Measurements from ENCODE around the gene KCNC3. TPM values are rescaled to one million over a fixed set of nuclear protein-coding genes. Genes with fewer than 3 reads are reported as not detected.

KCNC3 gene
- total RNA-seq, 1 experiment from 2014 or later: 24.6 TPM

DNA sequence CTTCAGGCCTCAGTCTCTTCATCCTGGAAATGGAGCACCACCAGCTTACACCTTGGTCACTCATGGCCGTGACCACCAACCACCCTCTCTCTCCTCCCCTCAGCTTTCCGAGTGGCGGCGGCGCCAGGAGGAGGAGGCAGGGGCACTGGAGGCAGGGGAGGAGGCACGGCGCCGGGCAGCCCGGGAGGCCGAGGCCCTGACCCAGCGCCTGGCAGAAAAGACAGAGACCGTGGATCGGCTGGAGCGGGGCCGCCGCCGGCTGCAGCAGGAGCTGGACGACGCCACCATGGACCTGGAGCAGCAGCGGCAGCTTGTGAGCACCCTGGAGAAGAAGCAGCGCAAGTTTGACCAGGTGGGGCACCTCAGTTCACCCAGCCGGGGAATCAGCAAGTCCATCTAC, 47.7 kb downstream of the KCNC3 start:
- TF ChIP-seq, protein P1, sequence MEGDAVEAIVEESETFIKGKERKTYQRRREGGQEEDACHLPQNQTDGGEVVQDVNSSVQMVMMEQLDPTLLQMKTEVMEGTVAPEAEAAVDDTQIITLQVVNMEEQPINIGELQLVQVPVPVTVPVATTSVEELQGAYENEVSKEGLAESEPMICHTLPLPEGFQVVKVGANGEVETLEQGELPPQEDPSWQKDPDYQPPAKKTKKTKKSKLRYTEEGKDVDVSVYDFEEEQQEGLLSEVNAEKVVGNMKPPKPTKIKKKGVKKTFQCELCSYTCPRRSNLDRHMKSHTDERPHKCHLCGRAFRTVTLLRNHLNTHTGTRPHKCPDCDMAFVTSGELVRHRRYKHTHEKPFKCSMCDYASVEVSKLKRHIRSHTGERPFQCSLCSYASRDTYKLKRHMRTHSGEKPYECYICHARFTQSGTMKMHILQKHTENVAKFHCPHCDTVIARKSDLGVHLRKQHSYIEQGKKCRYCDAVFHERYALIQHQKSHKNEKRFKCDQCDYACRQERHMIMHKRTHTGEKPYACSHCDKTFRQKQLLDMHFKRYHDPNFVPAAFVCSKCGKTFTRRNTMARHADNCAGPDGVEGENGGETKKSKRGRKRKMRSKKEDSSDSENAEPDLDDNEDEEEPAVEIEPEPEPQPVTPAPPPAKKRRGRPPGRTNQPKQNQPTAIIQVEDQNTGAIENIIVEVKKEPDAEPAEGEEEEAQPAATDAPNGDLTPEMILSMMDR (IDR thresholded peaks at IDR 0.05; ENCODE audit: insufficient read depth in 1 of 2, low read depth in 1 of 2, low read length in 1 of 2, severe bottlenecking in 1 of 2, unreplicated experiment in 1 of 2): no peak
- Mint-ChIP-seq H3K4me1 (ENCODE audit: low read depth, unreplicated experiment) (no peaks in the 10 kb centered on the region), H3K27ac (ENCODE audit: unreplicated experiment) (no peak overlapping the region), H3K4me3 (ENCODE audit: unreplicated experiment) (no peak overlapping the region), H3K9me3 (ENCODE audit: unreplicated experiment) (peaks cover 28% of the 10 kb centered on the region), H3K27me3 (ENCODE audit: insufficient read depth, unreplicated experiment) (no peaks in the 10 kb centered on the region), H3K36me3 (ENCODE audit: insufficient read depth, unreplicated experiment) (peaks cover 52% of the 10 kb centered on the region)
- ChIA-PET CTCF (no interaction called here), POLR2A (no interaction called here)
- H3K4me3 ChIP-seq (ENCODE audit: low read depth, low read length): no peak overlapping the region
- intact Hi-C loops (cut with micrococcal nuclease; ENCODE audit: unreplicated experiment): no loop called here
- H3K27me3 ChIP-seq (replicated peaks; ENCODE audit: control insufficient read depth, insufficient read depth, low read length): no peaks in the 10 kb centered on the region
- DNase-seq: no peak
- peaks cover 6% of the 10 kb centered on the region for H3K36me3 ChIP-seq (ENCODE audit: control insufficient read depth, insufficient read depth, low read length)
- BruUV-seq (replicated peaks): no TSS peak
- H3K4me1 ChIP-seq: no peaks in the 10 kb centered on the region
- H3K9me3 ChIP-seq: peaks cover 20% of the 10 kb centered on the region

DNA sequence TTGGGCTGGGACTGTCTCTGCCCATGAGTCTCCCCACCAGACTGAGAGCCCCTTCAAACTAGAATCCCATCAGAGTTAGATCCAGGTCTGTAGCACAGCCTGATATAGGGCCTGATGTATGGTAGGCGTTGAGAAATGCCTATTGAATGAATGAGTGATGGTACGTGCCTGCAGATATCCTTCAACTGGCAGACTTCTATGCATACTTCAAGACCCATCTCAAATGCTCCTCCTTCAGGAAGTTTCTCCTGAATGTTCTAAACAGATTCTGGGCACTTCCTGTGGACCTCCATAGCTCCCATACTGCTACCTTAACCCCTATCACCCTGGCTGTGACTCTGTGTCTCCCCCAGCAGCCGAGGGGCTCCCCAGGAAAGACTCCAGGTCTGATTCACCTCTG, 48.2 kb downstream of the KCNC3 start:
- Histone ChIP-seq H3K27me3 (replicated peaks; ENCODE audit: control insufficient read depth, insufficient read depth, low read length) (no peaks in the 10 kb centered on the region), H3K4me1 (no peaks in the 10 kb centered on the region), H3K9me3 (peaks cover 16% of the 10 kb centered on the region), H3K36me3 (ENCODE audit: control insufficient read depth, insufficient read depth, low read length) (peaks cover 5% of the 10 kb centered on the region), H3K4me3 (ENCODE audit: low read depth, low read length) (no peak overlapping the region)
- no peaks in the 10 kb centered on the region for H3K4me1 Mint-ChIP-seq (ENCODE audit: low read depth, unreplicated experiment)
- ChIA-PET POLR2A (no interaction called here), CTCF (no interaction called here)
- TF ChIP-seq, protein P1 (IDR thresholded peaks at IDR 0.05; ENCODE audit: insufficient read depth in 1 of 2, low read depth in 1 of 2, low read length in 1 of 2, severe bottlenecking in 1 of 2, unreplicated experiment in 1 of 2): no peak
- peaks cover 52% of the 10 kb centered on the region for H3K36me3 Mint-ChIP-seq (ENCODE audit: insufficient read depth, unreplicated experiment)
- intact Hi-C loops (cut with micrococcal nuclease; ENCODE audit: unreplicated experiment): no loop called here
- BruUV-seq (replicated peaks): no TSS peak
- no peak for DNase-seq
- peaks cover 23% of the 10 kb centered on the region for H3K9me3 Mint-ChIP-seq (ENCODE audit: unreplicated experiment)
- H3K4me3 Mint-ChIP-seq (ENCODE audit: unreplicated experiment): no peak overlapping the region
- no peaks in the 10 kb centered on the region for H3K27me3 Mint-ChIP-seq (ENCODE audit: insufficient read depth, unreplicated experiment)
- H3K27ac Mint-ChIP-seq (ENCODE audit: unreplicated experiment): no peak overlapping the region

DNA sequence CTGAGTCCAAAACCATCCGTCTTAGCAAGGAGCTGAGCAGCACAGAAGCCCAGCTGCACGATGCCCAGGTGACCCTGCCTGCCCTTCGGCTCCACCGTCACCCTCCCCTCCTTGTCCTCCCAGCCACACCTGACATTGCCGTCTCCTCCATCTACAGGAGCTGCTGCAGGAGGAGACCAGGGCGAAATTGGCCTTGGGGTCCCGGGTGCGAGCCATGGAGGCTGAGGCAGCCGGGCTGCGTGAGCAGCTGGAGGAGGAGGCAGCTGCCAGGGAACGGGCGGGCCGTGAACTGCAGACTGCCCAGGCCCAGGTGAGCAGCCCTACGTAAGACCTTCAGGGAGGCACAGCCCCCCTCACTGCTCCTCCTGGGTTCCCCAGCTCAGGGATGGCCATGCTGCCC, 49.1 kb downstream of the KCNC3 start:
- Histone ChIP-seq H3K36me3 (ENCODE audit: control insufficient read depth, insufficient read depth, low read length) (peaks cover 5% of the 10 kb centered on the region), H3K27me3 (replicated peaks; ENCODE audit: control insufficient read depth, insufficient read depth, low read length) (no peaks in the 10 kb centered on the region), H3K4me1 (no peaks in the 10 kb centered on the region), H3K9me3 (peaks cover 7% of the 10 kb centered on the region), H3K4me3 (ENCODE audit: low read depth, low read length) (no peak overlapping the region)
- H3K27ac Mint-ChIP-seq (ENCODE audit: unreplicated experiment): no peak overlapping the region
- ChIA-PET POLR2A (no interaction called here), CTCF (no interaction called here)
- intact Hi-C loops (cut with micrococcal nuclease; ENCODE audit: unreplicated experiment): no loop called here
- DNase-seq: no peak
- peaks cover 14% of the 10 kb centered on the region for H3K9me3 Mint-ChIP-seq (ENCODE audit: unreplicated experiment)
- TF ChIP-seq, protein P1 (IDR thresholded peaks at IDR 0.05; ENCODE audit: insufficient read depth in 1 of 2, low read depth in 1 of 2, low read length in 1 of 2, severe bottlenecking in 1 of 2, unreplicated experiment in 1 of 2): no peak
- H3K4me3 Mint-ChIP-seq (ENCODE audit: unreplicated experiment): no peak overlapping the region
- BruUV-seq (replicated peaks): no TSS peak
- no peaks in the 10 kb centered on the region for H3K4me1 Mint-ChIP-seq (ENCODE audit: low read depth, unreplicated experiment)
- H3K27me3 Mint-ChIP-seq (ENCODE audit: insufficient read depth, unreplicated experiment): no peaks in the 10 kb centered on the region
- H3K36me3 Mint-ChIP-seq (ENCODE audit: insufficient read depth, unreplicated experiment): peaks cover 43% of the 10 kb centered on the region
